ENCODE measurements around the gene VAPB.

The VAPB gene

DNA sequence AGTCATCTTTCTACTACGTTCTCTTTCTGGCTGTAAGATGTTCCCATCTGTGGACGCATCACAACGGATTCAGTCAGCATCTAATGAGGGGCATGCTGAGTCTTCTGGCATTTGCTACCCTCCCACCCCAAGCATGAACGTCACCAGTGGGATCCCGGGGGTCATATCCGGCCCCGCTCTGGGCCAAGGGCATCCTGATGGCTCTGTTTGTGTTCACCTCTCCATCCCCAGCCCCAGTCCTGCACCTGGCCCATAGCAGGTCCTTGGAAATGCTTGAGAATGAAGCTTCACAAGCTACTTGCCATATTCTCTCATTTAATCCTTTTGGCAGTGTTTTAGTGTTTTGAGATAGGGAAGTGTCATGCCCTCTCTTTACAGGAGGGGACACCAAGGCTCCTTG lies 111.2 kb downstream of the VAPB start:
- no peak overlapping the region for H3K9ac ChIP-seq
- no peaks in the 10 kb centered on the region for H3K27me3 ChIP-seq

More for the DNA sequence above, 111.2 kb downstream of the VAPB start:
- Histone ChIP-seq H3K27ac (no peak overlapping the region), H3K4me2 (no peak overlapping the region), H3K9me3 (replicated peaks in 1 of 11) (peaks cover 19 to 37% (median 31%) of the 10 kb centered on the region in 11 experiments), H3K4me3 (no peak overlapping the region), H3K4me1 (no peaks in the 10 kb centered on the region), H3K36me3 (peaks cover 0 to 7% (median 0%) of the 10 kb centered on the region in 11 experiments; a peak in 2 of 22 replicates), H4K20me1 (no peaks in the 10 kb centered on the region; a peak in 1 of 22 replicates)
- no peak for TF ChIP-seq Cebpa-rat (IDR thresholded peaks at IDR 0.05)
